ENCODE data around the gene RERE.
"Not testable (repeated sequence)": the region's sequence is repeated elsewhere in the genome, so short reads cannot be mapped to it uniquely, and the experiment has no call there.

The RERE gene

DNA sequence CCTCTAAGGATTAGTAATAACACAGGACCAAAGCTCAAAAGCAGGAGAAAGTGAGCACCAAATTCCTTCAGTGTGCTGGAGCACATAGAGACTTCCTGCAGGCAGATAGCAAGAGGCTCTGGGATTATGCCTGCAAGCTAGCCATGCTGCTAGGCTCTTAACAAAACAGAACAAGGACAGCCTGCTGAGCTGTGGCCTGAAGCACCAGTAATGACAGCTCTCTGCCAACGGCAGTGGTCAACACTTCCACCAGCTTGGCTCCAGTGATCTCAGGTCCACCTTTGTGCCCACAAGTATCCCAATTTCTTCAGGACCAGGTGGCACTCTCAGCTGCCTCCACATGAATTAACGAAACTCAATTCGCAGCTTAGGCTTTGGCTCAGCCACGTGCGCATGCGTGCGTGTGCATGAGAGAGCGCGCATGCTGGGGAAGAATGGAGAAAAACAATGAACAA, 435.4 kb downstream of the RERE start:
- no peak overlapping the region for H3K4me3 ChIP-seq (ENCODE audit: control insufficient read depth, low read depth, low read length)
- no peak for DNase-seq (ENCODE audit: low read depth)
- TF ChIP-seq, protein P1, sequence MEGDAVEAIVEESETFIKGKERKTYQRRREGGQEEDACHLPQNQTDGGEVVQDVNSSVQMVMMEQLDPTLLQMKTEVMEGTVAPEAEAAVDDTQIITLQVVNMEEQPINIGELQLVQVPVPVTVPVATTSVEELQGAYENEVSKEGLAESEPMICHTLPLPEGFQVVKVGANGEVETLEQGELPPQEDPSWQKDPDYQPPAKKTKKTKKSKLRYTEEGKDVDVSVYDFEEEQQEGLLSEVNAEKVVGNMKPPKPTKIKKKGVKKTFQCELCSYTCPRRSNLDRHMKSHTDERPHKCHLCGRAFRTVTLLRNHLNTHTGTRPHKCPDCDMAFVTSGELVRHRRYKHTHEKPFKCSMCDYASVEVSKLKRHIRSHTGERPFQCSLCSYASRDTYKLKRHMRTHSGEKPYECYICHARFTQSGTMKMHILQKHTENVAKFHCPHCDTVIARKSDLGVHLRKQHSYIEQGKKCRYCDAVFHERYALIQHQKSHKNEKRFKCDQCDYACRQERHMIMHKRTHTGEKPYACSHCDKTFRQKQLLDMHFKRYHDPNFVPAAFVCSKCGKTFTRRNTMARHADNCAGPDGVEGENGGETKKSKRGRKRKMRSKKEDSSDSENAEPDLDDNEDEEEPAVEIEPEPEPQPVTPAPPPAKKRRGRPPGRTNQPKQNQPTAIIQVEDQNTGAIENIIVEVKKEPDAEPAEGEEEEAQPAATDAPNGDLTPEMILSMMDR (conservative IDR thresholded peaks at IDR 0.05; ENCODE audit: control insufficient read depth, insufficient read depth, low read depth, low read length), result no peak

DNA sequence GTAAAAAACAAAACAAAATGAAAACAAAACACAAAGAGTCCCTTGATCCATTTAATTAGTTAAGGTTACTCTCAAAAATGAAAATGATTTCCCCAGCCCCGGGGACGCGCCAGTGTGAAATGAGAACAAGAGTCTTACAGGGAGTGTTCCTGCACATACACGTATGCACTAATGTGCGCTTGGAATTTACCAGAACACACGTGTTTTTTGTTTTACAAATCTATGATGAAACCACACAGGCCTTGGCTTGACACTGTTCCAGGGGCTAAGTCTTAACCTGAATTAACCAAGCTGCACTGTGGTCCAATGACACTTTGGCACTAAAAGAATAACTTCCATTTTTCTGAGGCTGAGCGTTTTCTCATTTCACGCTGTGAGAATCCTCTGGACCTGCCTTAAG, 435.8 kb downstream of the RERE start:
- peak; percentile 76 for DNase-seq (ENCODE audit: low read depth)

DNA sequence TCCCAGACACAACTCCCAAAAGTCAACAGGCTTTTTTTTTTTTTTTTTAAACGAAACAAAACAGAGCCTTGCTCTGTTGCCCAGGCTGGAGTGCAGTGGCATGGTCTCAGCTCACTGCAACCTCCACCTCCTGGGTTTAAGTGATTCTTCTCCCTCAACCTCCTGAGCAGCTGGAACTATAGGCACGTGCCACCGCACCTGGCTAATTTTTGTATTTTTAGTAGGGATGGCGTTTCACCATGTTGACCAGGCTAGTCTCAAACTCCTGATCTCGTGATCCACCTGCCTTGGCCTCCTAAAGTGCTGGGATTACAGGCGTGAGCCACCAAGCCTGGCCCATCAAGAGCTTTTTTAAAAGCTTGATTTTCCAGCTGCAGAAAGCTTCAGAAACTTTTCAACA, 437.1 kb downstream of the RERE start:
- H3K4me3 ChIP-seq (ENCODE audit: control insufficient read depth, low read depth, low read length); DNase-seq (ENCODE audit: low read depth): not testable (repeated sequence)

More for the DNA sequence above, 435.8 kb downstream of the RERE start:
- H3K4me3 ChIP-seq (ENCODE audit: control insufficient read depth, low read depth, low read length), result no peak overlapping the region
- TF ChIP-seq, protein P1 (conservative IDR thresholded peaks at IDR 0.05; ENCODE audit: control insufficient read depth, insufficient read depth, low read depth, low read length), result no peak

DNA sequence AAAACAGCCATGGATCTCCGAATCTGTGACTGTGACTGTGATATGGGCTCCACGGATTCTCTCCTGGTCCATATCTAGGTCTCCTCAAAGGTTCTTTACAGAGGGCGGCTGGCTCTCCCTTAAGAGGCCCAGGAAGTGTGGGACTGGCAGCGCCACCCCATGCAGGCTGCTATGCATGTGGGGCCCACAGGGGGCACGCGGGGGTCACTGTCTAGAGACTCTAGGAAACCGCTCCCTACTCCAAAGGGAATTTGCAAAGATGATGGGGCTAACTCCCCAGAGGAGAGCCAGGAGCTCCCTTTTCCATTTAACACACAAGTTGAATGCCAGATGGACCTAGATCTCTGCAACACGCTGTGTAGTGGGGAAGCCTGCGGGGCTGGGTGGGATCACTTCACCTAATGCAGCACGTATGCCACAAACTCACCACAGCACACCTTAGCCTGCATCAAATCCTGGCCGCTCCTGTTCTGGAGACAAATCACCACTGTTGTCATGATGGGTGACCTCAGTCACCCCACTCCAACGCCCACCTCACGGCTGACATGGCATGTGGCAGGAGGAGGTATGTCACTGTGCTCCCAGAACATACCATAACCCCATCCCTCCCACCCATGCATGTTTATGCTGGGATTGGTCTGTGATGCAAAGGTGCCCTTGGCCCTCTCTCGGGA, 437.8 kb downstream of the RERE start:
- TF ChIP-seq, protein P1 (conservative IDR thresholded peaks at IDR 0.05; ENCODE audit: control insufficient read depth, insufficient read depth, low read depth, low read length), result no peak
- H3K4me3 ChIP-seq (ENCODE audit: control insufficient read depth, low read depth, low read length), result no peak overlapping the region
- DNase-seq (ENCODE audit: low read depth), result no peak

DNA sequence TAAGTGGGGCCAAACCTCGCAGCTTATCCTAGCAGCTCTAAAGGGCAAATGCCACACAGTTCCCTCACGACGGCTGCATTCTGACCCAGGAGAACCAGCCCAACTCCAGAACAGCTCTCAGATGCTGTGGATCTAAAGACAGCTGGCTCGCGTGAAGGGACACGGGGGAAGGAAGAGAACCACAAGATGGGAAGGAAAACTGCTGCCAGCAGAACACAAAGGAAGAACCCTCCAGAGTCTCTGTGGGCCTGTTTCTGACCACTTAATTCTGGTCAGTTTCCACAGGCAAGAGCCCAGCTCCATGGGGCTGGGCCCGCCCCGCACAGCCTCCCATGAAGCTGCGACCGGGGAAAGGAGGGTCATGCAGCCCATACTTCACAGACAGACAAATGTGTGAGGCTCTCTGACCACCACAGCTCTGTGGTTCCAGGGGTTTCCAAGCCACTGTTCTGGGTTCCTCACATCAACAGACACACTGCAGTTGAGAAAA, 438.4 kb downstream of the RERE start:
- H3K4me3 ChIP-seq (ENCODE audit: control insufficient read depth, low read depth, low read length), result no peak overlapping the region
- TF ChIP-seq, protein P1 (conservative IDR thresholded peaks at IDR 0.05; ENCODE audit: control insufficient read depth, insufficient read depth, low read depth, low read length), result no peak
- DNase-seq (ENCODE audit: low read depth), result no peak

DNA sequence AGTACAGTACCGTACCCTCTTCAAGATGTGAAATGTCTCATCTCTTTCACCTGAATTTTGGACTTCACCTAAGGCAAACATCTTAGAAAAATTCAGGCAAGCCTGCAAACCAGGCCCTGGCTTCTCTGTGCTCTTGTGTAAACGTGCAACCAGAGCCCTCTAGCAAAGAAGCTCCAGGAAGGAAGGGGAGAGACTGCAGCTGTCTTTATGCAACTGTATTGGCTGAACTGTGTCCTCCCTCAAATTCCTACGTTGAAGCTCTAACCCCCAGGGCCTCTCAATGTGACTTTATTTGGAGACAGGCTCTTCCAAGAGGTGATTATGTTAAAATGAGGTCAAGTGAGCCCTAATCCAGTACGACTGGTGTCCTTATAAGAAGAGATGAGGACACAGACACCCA, 439.3 kb downstream of the RERE start:
- DNase-seq (ENCODE audit: low read depth), result no peak
- TF ChIP-seq, protein P1 (conservative IDR thresholded peaks at IDR 0.05; ENCODE audit: control insufficient read depth, insufficient read depth, low read depth, low read length), result no peak

DNA sequence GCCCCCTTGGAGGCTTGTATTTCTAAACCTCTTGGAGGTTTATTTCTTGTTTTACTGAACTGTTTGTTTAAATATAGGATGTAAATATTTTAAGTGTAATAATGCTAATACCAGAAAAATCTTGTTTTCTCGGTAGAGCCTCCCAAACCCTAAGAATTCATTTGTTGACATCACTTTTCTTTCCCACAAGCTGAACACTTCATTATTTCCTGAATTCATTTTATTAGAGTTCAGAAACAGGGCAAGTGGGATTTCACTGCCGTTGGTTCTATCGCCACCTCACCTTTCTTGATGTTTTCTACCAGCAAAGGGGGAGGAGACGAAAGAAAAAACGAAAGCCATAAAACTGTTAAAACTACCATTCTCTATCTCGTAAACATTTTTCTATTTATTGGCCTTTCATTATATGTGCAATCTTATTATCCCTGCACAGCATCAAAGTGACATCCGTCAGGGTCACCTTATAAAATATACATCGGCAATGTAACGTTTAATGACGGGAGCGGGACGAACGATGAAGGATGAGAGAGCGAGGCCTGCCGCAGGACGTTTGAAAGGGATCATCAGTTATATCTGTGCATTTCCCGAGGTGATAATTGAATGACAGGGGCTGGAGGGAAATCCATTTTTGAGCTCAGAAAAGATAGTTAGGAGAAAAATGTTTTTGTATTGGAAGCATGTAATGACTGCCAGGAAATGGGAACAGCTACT, 440.0 kb downstream of the RERE start:
- H3K4me3 ChIP-seq (ENCODE audit: control insufficient read depth, low read depth, low read length), result no peak overlapping the region
- TF ChIP-seq, protein P1 (conservative IDR thresholded peaks at IDR 0.05; ENCODE audit: control insufficient read depth, insufficient read depth, low read depth, low read length), result no peak
- DNase-seq (ENCODE audit: low read depth), result no peak

More for the DNA sequence above, 439.3 kb downstream of the RERE start:
- no peak overlapping the region for H3K4me3 ChIP-seq (ENCODE audit: control insufficient read depth, low read depth, low read length)
